Neuron (in vitro differentiated cells): Measurements from ENCODE around the gene TBC1D10B.

Source experiments
- H2AFZ ChIP-seq: one replicate; pipeline ENCODE4 v1.6.1; 2013; ENCODE audit warnings: low read depth, mild to moderate bottlenecking, inconsistent platforms, low read length, moderate library complexity
- H3K27me3 ChIP-seq: one replicate; pipeline ENCODE4 v1.6.1; 2013; ENCODE audit warnings: low read length; ENCODE audit not compliant: insufficient read depth
- H3K36me3 ChIP-seq: one replicate; pipeline ENCODE4 v1.6.1; 2013; ENCODE audit warnings: low read length; ENCODE audit not compliant: insufficient read depth
- H3K4me1 ChIP-seq: one replicate; pipeline ENCODE4 v1.6.1; 2013; ENCODE audit warnings: low read length; ENCODE audit not compliant: insufficient read depth
- H3K4me3 ChIP-seq: 2 replicates; pipeline ENCODE4 v1.5.1; 2013; ENCODE audit warnings: mild to moderate bottlenecking, low read length, moderate library complexity
- H3K9me3 ChIP-seq: one replicate; pipeline ENCODE4 v1.6.1; 2013; ENCODE audit warnings: low read length

Gene TBC1D10B

GRCh38 chr16:30370456-30371247 lies at the start of gene TBC1D10B:
TSS of gene TBC1D10B (minus strand) at chr16:30370494. CDS start at chr16:30370183, 311 bp downstream.
- H2AFZ ChIP-seq = peak within 1 kb of the TSS; percentile 18
- H3K4me1 ChIP-seq = peaks cover 30% of the 10 kb centered on the region
- no peaks in the 10 kb centered on the region for H3K27me3 ChIP-seq
- H3K4me3 ChIP-seq = peak within 1 kb of the TSS; percentile 56
- H3K9me3 ChIP-seq = no peaks in the 10 kb centered on the region
- H3K36me3 ChIP-seq = peaks cover 6% of the 10 kb centered on the region

- Histone ChIP-seq H3K4me3 (no peak overlapping the region), H3K27me3 (no peaks in the 10 kb centered on the region), H3K36me3 (peaks cover 42% of the 10 kb centered on the region), H3K4me1 (no peaks in the 10 kb centered on the region), H2AFZ (no peak overlapping the region), H3K9me3 (no peaks in the 10 kb centered on the region)
Observed at GRCh38 chr16:30418350-30419181, 48.3 kb upstream of the TBC1D10B start.

- H3K9me3 ChIP-seq = no peaks in the 10 kb centered on the region
- no peaks in the 10 kb centered on the region for H3K27me3 ChIP-seq
- H3K4me1 ChIP-seq = no peaks in the 10 kb centered on the region
- H2AFZ ChIP-seq = no peak overlapping the region
- H3K36me3 ChIP-seq = peaks cover 42% of the 10 kb centered on the region
- no peak overlapping the region for H3K4me3 ChIP-seq
Observed at GRCh38 chr16:30417529-30418349, 47.4 kb upstream of the TBC1D10B start.

GRCh38 chr16:30416624-30417528 lies 46.6 kb upstream of the TBC1D10B start:
- H3K36me3 ChIP-seq = peaks cover 37% of the 10 kb centered on the region

GRCh38 chr16:30416047-30416603 lies 45.8 kb upstream of the TBC1D10B start:
- no peaks in the 10 kb centered on the region for H3K9me3 ChIP-seq
- no peak overlapping the region for H2AFZ ChIP-seq
- H3K36me3 ChIP-seq = peaks cover 39% of the 10 kb centered on the region
- H3K4me1 ChIP-seq = no peaks in the 10 kb centered on the region
- no peaks in the 10 kb centered on the region for H3K27me3 ChIP-seq
- no peak overlapping the region for H3K4me3 ChIP-seq

More at GRCh38 chr16:30416624-30417528, 46.6 kb upstream of the TBC1D10B start:
- Histone ChIP-seq H3K4me1 (no peaks in the 10 kb centered on the region), H3K9me3 (no peaks in the 10 kb centered on the region), H3K27me3 (no peaks in the 10 kb centered on the region), H3K4me3 (no peak overlapping the region), H2AFZ (no peak overlapping the region)

DNA sequence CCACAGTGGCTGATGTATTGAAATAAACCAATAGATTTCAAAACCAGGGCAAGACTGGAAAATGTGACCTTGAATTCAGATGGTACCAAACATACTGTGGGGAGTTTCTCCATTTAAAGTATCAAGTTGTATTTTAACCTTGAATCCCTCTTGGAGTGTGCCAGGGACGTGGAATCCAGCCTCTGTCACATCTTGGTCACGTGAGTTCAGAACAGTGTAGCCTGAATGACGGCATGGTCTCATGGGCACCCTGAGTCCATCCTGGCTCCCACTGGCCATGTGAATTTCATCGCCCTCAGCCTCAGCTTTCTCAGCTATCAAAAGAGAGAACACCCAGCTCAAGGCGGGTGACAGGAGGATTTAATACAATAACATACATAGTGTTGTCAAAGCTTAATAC lies 43.9 kb upstream of the TBC1D10B start:
- no peak overlapping the region for H2AFZ ChIP-seq
- H3K4me1 ChIP-seq = peaks cover 2% of the 10 kb centered on the region

GRCh38 chr16:30413112-30413806 lies 43.0 kb upstream of the TBC1D10B start:
- Histone ChIP-seq H3K4me1 (peaks cover 4% of the 10 kb centered on the region), H3K36me3 (peaks cover 32% of the 10 kb centered on the region), H3K27me3 (no peaks in the 10 kb centered on the region), H2AFZ (no peak overlapping the region), H3K4me3 (no peak overlapping the region), H3K9me3 (no peaks in the 10 kb centered on the region)

More for the DNA sequence above, 43.9 kb upstream of the TBC1D10B start:
- H3K27me3 ChIP-seq = no peaks in the 10 kb centered on the region
- peaks cover 39% of the 10 kb centered on the region for H3K36me3 ChIP-seq
- no peaks in the 10 kb centered on the region for H3K9me3 ChIP-seq
- H3K4me3 ChIP-seq = no peak overlapping the region

DNA sequence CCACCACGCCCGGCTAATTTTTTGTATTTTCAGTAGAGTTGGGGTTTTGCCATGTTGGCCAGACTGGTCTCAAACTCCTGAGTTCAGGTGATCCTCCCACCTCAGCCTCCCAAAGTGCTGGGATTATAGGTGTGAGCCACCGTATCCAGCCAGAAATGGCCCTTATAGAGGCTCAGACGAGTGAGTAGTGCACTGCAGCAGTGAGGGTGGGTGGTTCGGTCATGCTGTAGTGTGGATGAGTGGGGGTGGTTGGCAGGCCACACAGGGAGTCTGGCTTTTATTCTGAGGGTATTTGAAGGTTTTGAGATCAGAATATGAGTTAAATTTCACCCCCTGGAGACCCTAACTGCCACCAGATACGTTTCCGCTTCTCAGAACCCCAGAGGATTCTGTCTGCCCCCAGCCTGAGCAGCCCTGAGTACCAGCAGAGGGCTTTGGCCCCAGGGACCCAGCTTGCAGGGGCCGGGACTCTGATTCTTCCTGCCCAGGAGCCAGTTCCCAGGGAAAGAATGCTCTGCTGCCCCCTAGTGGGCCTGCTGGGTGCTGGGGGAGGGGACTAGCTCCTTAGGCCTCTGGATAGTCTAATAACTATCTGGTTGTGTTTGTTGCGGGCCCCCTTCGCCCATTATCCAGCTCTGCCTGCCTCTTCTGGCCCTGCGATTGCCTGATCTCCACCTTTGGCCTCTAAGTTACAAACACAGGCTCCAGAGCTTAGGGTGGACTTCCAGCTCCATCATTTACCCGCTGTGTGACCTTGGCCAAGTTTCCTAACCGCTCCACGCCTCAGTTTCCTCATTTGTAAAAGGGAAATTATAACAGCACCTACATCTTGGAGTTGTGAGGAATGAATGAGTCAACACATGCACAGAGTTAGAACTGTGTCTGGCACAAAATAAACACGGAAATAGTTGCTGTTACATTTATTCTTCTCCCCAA lies 39.1 kb upstream of the TBC1D10B start:
- no peaks in the 10 kb centered on the region for H3K27me3 ChIP-seq
- no peak overlapping the region for H2AFZ ChIP-seq
- no peak overlapping the region for H3K4me3 ChIP-seq
- no peaks in the 10 kb centered on the region for H3K9me3 ChIP-seq
- peaks cover 7% of the 10 kb centered on the region for H3K4me1 ChIP-seq
- peaks cover 21% of the 10 kb centered on the region for H3K36me3 ChIP-seq

DNA sequence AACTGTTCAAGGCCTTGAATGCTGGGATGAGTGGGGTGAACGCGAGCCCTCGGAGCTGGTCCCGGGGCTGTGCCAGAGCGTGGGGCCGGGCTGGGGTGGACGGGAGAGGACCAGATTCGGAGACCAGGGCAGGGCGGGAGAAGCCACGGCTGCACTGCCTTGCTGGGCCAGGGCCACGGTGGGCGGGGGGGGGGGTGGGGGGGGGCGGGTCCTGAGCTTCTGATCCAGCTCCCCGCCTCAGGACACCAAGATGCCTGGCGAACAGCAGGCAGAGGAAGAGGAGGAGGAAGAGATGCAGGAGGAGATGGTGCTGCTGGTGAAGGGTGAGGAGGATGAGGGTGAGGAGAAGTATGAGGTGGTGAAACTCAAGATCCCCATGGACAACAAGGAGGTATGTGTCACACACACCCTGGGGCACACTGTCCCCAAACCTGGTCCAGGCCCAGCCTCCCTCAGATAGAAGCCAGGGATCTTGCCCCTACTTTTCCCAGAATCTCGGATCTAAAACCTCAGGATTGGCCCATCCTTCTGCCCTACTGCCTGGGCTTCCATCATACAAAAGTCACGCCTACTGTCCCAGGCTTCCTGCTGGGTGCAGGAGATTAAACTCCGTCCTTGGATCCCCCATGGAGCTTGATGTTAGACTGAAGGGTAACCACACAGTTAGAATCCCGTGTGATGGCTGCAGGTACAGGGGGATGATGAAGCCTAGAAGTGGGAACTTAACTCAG lies 37.7 kb upstream of the TBC1D10B start:
- Histone ChIP-seq H3K36me3 (peaks cover 12% of the 10 kb centered on the region), H3K4me3 (peak overlapping the region; percentile 68), H2AFZ (peak overlapping the region; percentile 50), H3K4me1 (peaks cover 7% of the 10 kb centered on the region), H3K27me3 (no peaks in the 10 kb centered on the region), H3K9me3 (no peaks in the 10 kb centered on the region)

- Histone ChIP-seq H3K36me3 (peaks cover 10% of the 10 kb centered on the region), H3K9me3 (no peaks in the 10 kb centered on the region), H3K27me3 (no peaks in the 10 kb centered on the region), H3K4me1 (peaks cover 7% of the 10 kb centered on the region), H2AFZ (peak within 1 kb of the TSS; percentile 50), H3K4me3 (peak within 1 kb of the TSS; percentile 68)
Observed at GRCh38 chr16:30407102-30407803, 37.0 kb upstream of the TBC1D10B start, which contains the start of gene ZNF771. TSS of gene ZNF771 (plus strand) at chr16:30407606. CDS start at chr16:30408054, 448 bp downstream.
